GM23338 (cell line): ENCODE results near the gene MBNL1. TPM values are rescaled to one million over a fixed set of nuclear protein-coding genes. Genes with fewer than 3 reads are reported as not detected.

ENCODE experiments used
- ATAC-seq: fragments of 200-7000 bp; cut with Tn5 transposase; 3 replicates; pipeline ENCODE4 v1.9.1; 2020
- DNase-seq: peaks from one replicate; pipeline ENCODE4 v3.0.0-alpha.2; 2015; ENCODE audit warnings: low spot score
- H2AFZ ChIP-seq: fragments of 200-600 bp; sonication (generic); 2 replicates; pipeline ENCODE4 v1.8.0; 2016; ENCODE audit warnings: antibody characterized with exemption, mild to moderate bottlenecking, moderate library complexity
- H3F3A ChIP-seq: fragments of 200-600 bp; sonication (generic); replicated peaks from 2 replicates; pipeline ENCODE4 v1.8.0; 2017; ENCODE audit warnings: antibody characterized with exemption, mixed run types, low read depth
- H3K27ac ChIP-seq: fragments of 200-600 bp; sonication (generic); 2 replicates; pipeline ENCODE4 v1.6.1; 2016; ENCODE audit warnings: low read depth
- H3K27me3 ChIP-seq: fragments of 200-600 bp; sonication (generic); 2 replicates; pipeline ENCODE4 v1.8.0; 2016; ENCODE audit warnings: mild to moderate bottlenecking, mixed run types, moderate library complexity; ENCODE audit not compliant: insufficient read depth
- H3K36me3 ChIP-seq: fragments of 200-600 bp; sonication (generic); 2 replicates; pipeline ENCODE4 v1.8.0; 2016; ENCODE audit warnings: mild to moderate bottlenecking; ENCODE audit not compliant: insufficient read depth
- H3K4me1 ChIP-seq: fragments of 200-600 bp; sonication (generic); 2 replicates; pipeline ENCODE4 v1.8.0; 2016; ENCODE audit warnings: mild to moderate bottlenecking, moderate library complexity; ENCODE audit not compliant: insufficient read depth
- H3K4me2 ChIP-seq: fragments of 200-600 bp; sonication (generic); 2 replicates; pipeline ENCODE4 v1.7.1; 2017; ENCODE audit warnings: mixed run types
- H3K4me3 ChIP-seq: fragments of 200-600 bp; sonication (generic); 2 replicates; pipeline ENCODE4 v1.6.1; 2016; ENCODE audit warnings: mixed run types
- H3K79me2 ChIP-seq: fragments of 200-600 bp; sonication (generic); replicated peaks from 2 replicates; pipeline ENCODE4 v1.8.0; 2017; ENCODE audit warnings: mild to moderate bottlenecking; ENCODE audit not compliant: insufficient read depth
- H3K9me2 ChIP-seq: fragments of 200-600 bp; sonication (generic); 2 replicates; pipeline ENCODE4 v1.8.0; 2017; ENCODE audit not compliant: insufficient read depth
- H4K20me1 ChIP-seq: fragments of 200-600 bp; sonication (generic); replicated peaks from 2 replicates; pipeline ENCODE4 v1.8.0; 2017; ENCODE audit warnings: mild to moderate bottlenecking; ENCODE audit not compliant: insufficient read depth
- H3K27ac Mint-ChIP-seq: 2 replicates; pipeline ENCODE4 v1.8.0; 2020; ENCODE audit warnings: inconsistent platforms, mild to moderate bottlenecking, moderate library complexity, mixed read lengths
- H3K27me3 Mint-ChIP-seq: 3 replicates; pipeline ENCODE4 v1.8.0; 2022; ENCODE audit warnings: low read depth, mild to moderate bottlenecking, moderate library complexity, mixed read lengths, inconsistent platforms; ENCODE audit not compliant: insufficient read depth, poor library complexity
- H3K36me3 Mint-ChIP-seq: 3 replicates; pipeline ENCODE4 v1.8.0; 2021; ENCODE audit warnings: low read depth, mild to moderate bottlenecking, inconsistent platforms, moderate library complexity, mixed read lengths
- H3K4me1 Mint-ChIP-seq: 3 replicates; pipeline ENCODE4 v1.8.0; 2020; ENCODE audit warnings: mild to moderate bottlenecking, inconsistent platforms, mixed read lengths
- H3K4me3 Mint-ChIP-seq: 3 replicates; pipeline ENCODE4 v1.8.0; 2021; ENCODE audit warnings: moderate library complexity, mild to moderate bottlenecking, inconsistent platforms, mixed read lengths
- H3K9me3 Mint-ChIP-seq: 3 replicates; pipeline ENCODE4 v1.8.0; 2020; ENCODE audit warnings: moderate library complexity, mild to moderate bottlenecking, inconsistent platforms, mixed read lengths
- CREB1 ChIP-seq: fragments of 250-450 bp; sonication (Bioruptor Pico); IDR thresholded peaks from 2 replicates; pipeline ENCODE4 v1.5.0; 2020; ENCODE audit warnings: low read depth, mild to moderate bottlenecking, moderate library complexity
- CTCF ChIP-seq, 2 experiments: fragments of 200-600 bp in 1 of 2; sonication (generic) in 1 of 2; conservative IDR thresholded peaks; 2 replicates each; pipeline versions ENCODE4 v1.5.1 to v1.6.1; 2016 to 2017; ENCODE audit warnings: antibody characterized with exemption in 2 of 2, low read depth in 2 of 2, mild to moderate bottlenecking in 2 of 2, moderate library complexity in 1 of 2
- EZH2 ChIP-seq: fragments of 200-600 bp; sonication (generic); IDR thresholded peaks from one replicate; pipeline ENCODE4 v1.8.0; 2017; ENCODE audit warnings: antibody characterized with exemption, mild to moderate bottlenecking, low read depth; ENCODE audit not compliant: unreplicated experiment
- EZH2phosphoT487 ChIP-seq: fragments of 200-600 bp; sonication (generic); IDR thresholded peaks from one replicate; pipeline ENCODE4 v1.8.1; 2018; ENCODE audit warnings: antibody characterized with exemption; ENCODE audit not compliant: unreplicated experiment
- JUNB ChIP-seq: IDR thresholded peaks from one replicate; pipeline ENCODE4 v1.6.1; 2016; ENCODE audit warnings: antibody characterized with exemption; ENCODE audit not compliant: unreplicated experiment
- NANOG ChIP-seq: IDR thresholded peaks from 2 replicates; pipeline ENCODE4 v1.6.1; 2016; ENCODE audit warnings: antibody characterized with exemption, borderline replicate concordance
- POLR2AphosphoS5 ChIP-seq: IDR thresholded peaks from 2 replicates; pipeline ENCODE4 v1.6.1; 2016; ENCODE audit warnings: antibody characterized with exemption, low read depth
- REST ChIP-seq: IDR thresholded peaks from one replicate; pipeline ENCODE4 v1.6.1; 2018; ENCODE audit warnings: antibody characterized with exemption; ENCODE audit not compliant: unreplicated experiment
- STAT1 ChIP-seq: IDR thresholded peaks from one replicate; pipeline ENCODE4 v1.6.1; 2016; ENCODE audit warnings: antibody characterized with exemption; ENCODE audit not compliant: unreplicated experiment
- ZNF331 ChIP-seq: fragments of 250-450 bp; sonication (Bioruptor Pico); IDR thresholded peaks from 2 replicates; pipeline ENCODE4 v1.5.0; 2020; ENCODE audit warnings: low read depth, mild to moderate bottlenecking, moderate library complexity
- ZNF462 ChIP-seq: fragments of 250-450 bp; sonication (Bioruptor Pico); IDR thresholded peaks from 2 replicates; pipeline ENCODE4 v1.5.0; 2020; ENCODE audit warnings: mild to moderate bottlenecking, moderate library complexity
- polyA plus RNA-seq: library from polyadenylated mRNA; unstranded; fragments of >200 nt; fragmentation: Nextera tagmentation; extraction: Ambion mirVana; gene quantifications from 2 replicates; pipeline ENCODE4 v1.2.1, GENCODE V29; 2016
- total RNA-seq: library from RNA; depleted of rRNA; stranded (reverse); fragments of >200 nt; shearing (Covaris generic); gene quantifications from 2 replicates; pipeline ENCODE4 v1.2.3, GENCODE V29; 2014
- TF ChIP-seq, protein P1 (sequence below): IDR thresholded peaks from 2 replicates; pipeline ENCODE4 v1.6.1; 2016; ENCODE audit warnings: antibody characterized with exemption

Gene MBNL1
- total and polyA plus RNA-seq, 2 experiments from 2014 or later = 9.4 to 23.2 TPM

DNA sequence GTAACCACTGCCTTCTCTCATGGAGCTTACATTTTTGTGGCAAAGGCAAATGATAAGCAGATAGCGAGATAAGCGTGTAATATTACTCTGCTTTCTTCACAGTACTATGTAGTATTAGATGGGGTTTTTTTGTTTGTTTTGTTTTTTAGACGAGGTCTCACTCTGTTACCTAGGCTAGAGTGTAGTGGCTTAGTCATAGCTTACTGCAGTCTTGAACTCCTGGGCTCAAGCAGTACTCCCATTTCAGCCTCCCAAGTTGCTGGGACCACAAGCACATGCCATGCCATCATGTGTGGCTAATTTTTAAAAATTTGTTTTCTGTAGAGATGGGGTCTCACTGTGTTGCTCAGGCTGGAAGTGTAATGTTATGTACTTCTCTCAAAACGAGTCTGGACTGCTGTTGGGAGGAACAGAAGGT lies 22.9 kb downstream of the MBNL1 start:
- Histone ChIP-seq H3K4me3 (no peak overlapping the region), H3K4me1 (peaks cover 13% of the 10 kb centered on the region; the same call in 1 of the 2 replicates), H3K4me2 (no peak overlapping the region), H2AFZ (no peak overlapping the region), H3F3A (no peaks in the 10 kb centered on the region), H3K27ac (no peak overlapping the region), H3K9me2 (no peaks in the 10 kb centered on the region), H3K79me2 (peaks cover 90% of the 10 kb centered on the region), H3K27me3 (no peaks in the 10 kb centered on the region), H4K20me1 (0 out of 2 replicates have a peak, but pooled peaks cover 2% of the 10 kb centered on the region), H3K36me3 (no peaks in the 10 kb centered on the region)
- Mint-ChIP-seq H3K9me3 (no peaks in the 10 kb centered on the region), H3K36me3 (no peaks in the 10 kb centered on the region), H3K4me3 (no peak overlapping the region), H3K27ac (no peak overlapping the region), H3K27me3 (no peaks in the 10 kb centered on the region), H3K4me1 (peaks cover 29% of the 10 kb centered on the region)
- DNase-seq = no peak
- TF ChIP-seq CTCF (conservative IDR thresholded peaks at IDR 0.05; ENCODE audit: low read depth in 2 of 2) (no peak), ZNF462 (CRISPR knock-in tag) (no peak), ZNF331 (no peak), CREB1 (CRISPR knock-in tag) (no peak), STAT1 (no peak), REST (no peak), EZH2phosphoT487 (no peak), JUNB (no peak), POLR2AphosphoS5 (no peak), NANOG (no peak), EZH2 (no peak)
- TF ChIP-seq, protein P1, sequence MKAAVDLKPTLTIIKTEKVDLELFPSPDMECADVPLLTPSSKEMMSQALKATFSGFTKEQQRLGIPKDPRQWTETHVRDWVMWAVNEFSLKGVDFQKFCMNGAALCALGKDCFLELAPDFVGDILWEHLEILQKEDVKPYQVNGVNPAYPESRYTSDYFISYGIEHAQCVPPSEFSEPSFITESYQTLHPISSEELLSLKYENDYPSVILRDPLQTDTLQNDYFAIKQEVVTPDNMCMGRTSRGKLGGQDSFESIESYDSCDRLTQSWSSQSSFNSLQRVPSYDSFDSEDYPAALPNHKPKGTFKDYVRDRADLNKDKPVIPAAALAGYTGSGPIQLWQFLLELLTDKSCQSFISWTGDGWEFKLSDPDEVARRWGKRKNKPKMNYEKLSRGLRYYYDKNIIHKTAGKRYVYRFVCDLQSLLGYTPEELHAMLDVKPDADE = no peak
- ATAC-seq = no peak
